ENCODE data around the gene ZFYVE26.

GRCh38 chr14:67734675-67735074 is 81.7 kb downstream of the ZFYVE26 start:
- TF ChIP-seq CTCF (IDR thresholded peaks at IDR 0.05; ENCODE audit: low read depth, low read length) (no peak), POLR2A (IDR thresholded peaks at IDR 0.05; ENCODE audit: extremely low read depth, insufficient read length) (no peak)
